ENCODE results near the gene FAM222B. TPM values are rescaled to one million over a fixed set of nuclear protein-coding genes. Genes with fewer than 3 reads are reported as not detected.

The FAM222B gene
- total RNA-seq, 1 experiment from 2014 or later: 4.8 TPM

DNA sequence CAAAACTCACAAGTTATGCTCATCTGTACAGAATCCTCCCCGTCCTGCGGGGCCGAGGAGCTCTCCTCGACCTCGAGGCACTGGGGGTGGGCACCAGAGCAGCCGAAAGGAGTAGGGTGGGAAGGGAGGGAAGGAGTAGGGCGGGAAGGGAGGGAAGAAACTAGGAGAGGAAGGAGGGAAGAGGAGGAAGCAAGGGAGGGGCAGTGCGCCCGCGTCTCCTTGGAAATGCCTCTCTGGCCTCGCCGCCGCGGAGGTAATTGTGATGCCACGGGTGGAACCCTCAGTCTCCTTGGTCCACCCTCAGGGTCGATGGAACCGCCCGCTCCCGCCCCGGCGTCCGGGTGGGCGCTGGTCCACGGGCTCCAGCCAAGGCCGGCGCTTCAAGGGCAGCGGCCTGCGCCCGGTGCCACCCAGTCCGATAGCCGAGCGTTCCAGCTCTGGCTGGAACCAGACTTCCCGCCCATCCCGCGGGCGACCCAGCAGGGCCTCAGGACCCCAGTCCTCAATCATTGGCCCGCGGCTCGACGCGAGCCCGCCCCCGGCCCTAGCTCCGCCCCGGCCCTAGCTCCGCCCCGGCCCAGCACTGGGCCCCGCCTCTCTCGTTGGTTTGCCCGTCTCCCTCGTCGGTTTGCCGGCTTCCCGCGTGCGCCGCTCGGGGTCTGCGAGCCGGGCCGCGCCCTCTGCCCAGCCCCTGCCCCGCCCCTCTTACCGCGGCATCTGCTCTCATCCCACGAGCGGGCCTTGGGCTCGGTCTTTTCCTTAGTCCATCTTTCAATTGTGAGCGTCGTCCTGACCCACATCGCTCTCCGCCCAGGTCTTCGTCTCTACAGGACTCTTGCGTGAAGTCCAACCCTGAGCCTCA, 131.5 kb downstream of the FAM222B start:
- DNase-seq (peak; percentile 87), ATAC-seq (peak; percentile 96)
- BruUV-seq (replicated peaks): no TSS peak
- no peaks in the 10 kb centered on the region for H3K27me3 ChIP-seq (ENCODE audit: low read length)
- no peaks in the 10 kb centered on the region for H3K9me2 ChIP-seq (replicated peaks; ENCODE audit: low read length)
- peaks cover 9% of the 10 kb centered on the region for H3K79me2 ChIP-seq (ENCODE audit: low read length)
- peaks cover 10% of the 10 kb centered on the region; the same call in 1 of the 2 replicates for H3K36me3 ChIP-seq (ENCODE audit: low read depth, low read length)
- ChIA-PET CTCF (interaction anchor here (0.6 to 1.0 kb wide), 2 partner anchors 66 to 165 kb away, joined by 3 to 8 read pairs; partner anchors contain the start of gene BLTP2), POLR2A (ENCODE audit: unreplicated experiment) (interaction anchor here (0.5 to 0.9 kb wide), 5 partner anchors 9 to 111 kb away, joined by 5 to 9 read pairs (median 6); partner anchors contain the start of gene RPL23A)
- no peak for TF ChIP-seq EZH2 (IDR thresholded peaks at IDR 0.05; ENCODE audit: low read length, unreplicated experiment)
- TF ChIP-seq, protein P1, sequence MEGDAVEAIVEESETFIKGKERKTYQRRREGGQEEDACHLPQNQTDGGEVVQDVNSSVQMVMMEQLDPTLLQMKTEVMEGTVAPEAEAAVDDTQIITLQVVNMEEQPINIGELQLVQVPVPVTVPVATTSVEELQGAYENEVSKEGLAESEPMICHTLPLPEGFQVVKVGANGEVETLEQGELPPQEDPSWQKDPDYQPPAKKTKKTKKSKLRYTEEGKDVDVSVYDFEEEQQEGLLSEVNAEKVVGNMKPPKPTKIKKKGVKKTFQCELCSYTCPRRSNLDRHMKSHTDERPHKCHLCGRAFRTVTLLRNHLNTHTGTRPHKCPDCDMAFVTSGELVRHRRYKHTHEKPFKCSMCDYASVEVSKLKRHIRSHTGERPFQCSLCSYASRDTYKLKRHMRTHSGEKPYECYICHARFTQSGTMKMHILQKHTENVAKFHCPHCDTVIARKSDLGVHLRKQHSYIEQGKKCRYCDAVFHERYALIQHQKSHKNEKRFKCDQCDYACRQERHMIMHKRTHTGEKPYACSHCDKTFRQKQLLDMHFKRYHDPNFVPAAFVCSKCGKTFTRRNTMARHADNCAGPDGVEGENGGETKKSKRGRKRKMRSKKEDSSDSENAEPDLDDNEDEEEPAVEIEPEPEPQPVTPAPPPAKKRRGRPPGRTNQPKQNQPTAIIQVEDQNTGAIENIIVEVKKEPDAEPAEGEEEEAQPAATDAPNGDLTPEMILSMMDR (conservative IDR thresholded peaks at IDR 0.05; ENCODE audit: low read depth, low read length): no peak
- TF ChIP-seq EZH2phosphoT487 (IDR thresholded peaks at IDR 0.05; ENCODE audit: borderline replicate concordance, low read length): no peak
- H3K4me3 ChIP-seq (ENCODE audit: low read length): peak overlapping the region; percentile 74
- peak overlapping the region; percentile 81 for H3K9ac ChIP-seq (ENCODE audit: low read length)
- no peaks in the 10 kb centered on the region; the same call in 1 of the 2 replicates for H4K20me1 ChIP-seq (ENCODE audit: low read length)
- no peaks in the 10 kb centered on the region for H3K9me3 ChIP-seq (ENCODE audit: low read length)
- intact Hi-C loops (cut with micrococcal nuclease): loop anchor here (10.0 kb wide), 1 partner anchor 66 kb away; the partner anchor contains the start of gene BLTP2
- H3F3A ChIP-seq (ENCODE audit: low read length, unreplicated experiment): no peaks in the 10 kb centered on the region
- peak overlapping the region; percentile 70 for H3K27ac ChIP-seq (ENCODE audit: low read length)
- peak overlapping the region; percentile 85 for H2AFZ ChIP-seq (ENCODE audit: low read length)
- H3K4me2 ChIP-seq (ENCODE audit: low read length): peak overlapping the region; percentile 94
- H3K4me1 ChIP-seq (ENCODE audit: insufficient read depth, low read length): peaks cover 4% of the 10 kb centered on the region; the same call in 1 of the 2 replicates

GRCh38 chr17:28707339-28707720, 135.3 kb downstream of the FAM222B start:
- ATAC-seq (no peak), DNase-seq (no peak)
- Histone ChIP-seq H3K27me3 (ENCODE audit: low read length) (no peaks in the 10 kb centered on the region), H3K79me2 (ENCODE audit: low read length) (no peaks in the 10 kb centered on the region), H2AFZ (ENCODE audit: low read length) (no peak overlapping the region), H3K27ac (ENCODE audit: low read length) (no peak overlapping the region), H4K20me1 (ENCODE audit: low read length) (no peaks in the 10 kb centered on the region), H3K36me3 (ENCODE audit: low read depth, low read length) (no peaks in the 10 kb centered on the region), H3K9ac (ENCODE audit: low read length) (no peak overlapping the region), H3K9me3 (ENCODE audit: low read length) (no peaks in the 10 kb centered on the region), H3F3A (ENCODE audit: low read length, unreplicated experiment) (no peaks in the 10 kb centered on the region), H3K9me2 (replicated peaks; ENCODE audit: low read length) (no peaks in the 10 kb centered on the region), H3K4me1 (ENCODE audit: insufficient read depth, low read length) (no peaks in the 10 kb centered on the region; the same call in 1 of the 2 replicates), H3K4me2 (ENCODE audit: low read length) (no peak overlapping the region), H3K4me3 (ENCODE audit: low read length) (no peak overlapping the region)
- TF ChIP-seq, protein P1 (conservative IDR thresholded peaks at IDR 0.05; ENCODE audit: low read depth, low read length): no peak
- TF ChIP-seq EZH2 (IDR thresholded peaks at IDR 0.05; ENCODE audit: low read length, unreplicated experiment): no peak
- no peak for TF ChIP-seq EZH2phosphoT487 (IDR thresholded peaks at IDR 0.05; ENCODE audit: borderline replicate concordance, low read length)
- ChIA-PET POLR2A (ENCODE audit: unreplicated experiment) (interaction anchor here (0.8 kb wide), 1 partner anchor 1287 kb away, joined by 3 read pairs; no protein-coding TSS in a partner anchor), CTCF (no interaction called here)
- BruUV-seq (replicated peaks): no TSS peak
- intact Hi-C loops (cut with micrococcal nuclease): no loop called here

Measured in PC-3 (cell line).